Esophagus muscularis mucosa (tissue), 4 donors: ENCODE measurements around the gene GNL1.

Experiments used
- EP300 ChIP-seq: sonication (generic); formaldehyde crosslinking; IDR thresholded peaks from one replicate; pipeline ENCODE4 v1.6.1; 2017; ENCODE audit warnings: antibody characterized with exemption
- POLR2A ChIP-seq: fragments of 450-650 bp; IDR thresholded peaks from one replicate; pipeline ENCODE4 v1.6.1; 2017; ENCODE audit warnings: antibody characterized with exemption, moderate library complexity, mild to moderate bottlenecking, low read depth
- POLR2AphosphoS5 ChIP-seq, 2 donors: sonication (generic); formaldehyde crosslinking; IDR thresholded peaks; one replicate each; pipeline ENCODE4 v1.6.1; 2017; ENCODE audit warnings: antibody characterized with exemption in 2 of 2
- TF ChIP-seq, protein P1 (sequence below), 3 experiments: fragments of 200-600 bp in 2 of 3; fragments of 450-650 bp in 1 of 3; sonication (generic) in 2 of 3; IDR thresholded peaks; one replicate each; pipeline ENCODE4 v1.5.1; 2017 to 2019; ENCODE audit warnings: antibody characterized with exemption in 3 of 3, mild to moderate bottlenecking in 2 of 3, moderate library complexity in 1 of 3

DNA sequence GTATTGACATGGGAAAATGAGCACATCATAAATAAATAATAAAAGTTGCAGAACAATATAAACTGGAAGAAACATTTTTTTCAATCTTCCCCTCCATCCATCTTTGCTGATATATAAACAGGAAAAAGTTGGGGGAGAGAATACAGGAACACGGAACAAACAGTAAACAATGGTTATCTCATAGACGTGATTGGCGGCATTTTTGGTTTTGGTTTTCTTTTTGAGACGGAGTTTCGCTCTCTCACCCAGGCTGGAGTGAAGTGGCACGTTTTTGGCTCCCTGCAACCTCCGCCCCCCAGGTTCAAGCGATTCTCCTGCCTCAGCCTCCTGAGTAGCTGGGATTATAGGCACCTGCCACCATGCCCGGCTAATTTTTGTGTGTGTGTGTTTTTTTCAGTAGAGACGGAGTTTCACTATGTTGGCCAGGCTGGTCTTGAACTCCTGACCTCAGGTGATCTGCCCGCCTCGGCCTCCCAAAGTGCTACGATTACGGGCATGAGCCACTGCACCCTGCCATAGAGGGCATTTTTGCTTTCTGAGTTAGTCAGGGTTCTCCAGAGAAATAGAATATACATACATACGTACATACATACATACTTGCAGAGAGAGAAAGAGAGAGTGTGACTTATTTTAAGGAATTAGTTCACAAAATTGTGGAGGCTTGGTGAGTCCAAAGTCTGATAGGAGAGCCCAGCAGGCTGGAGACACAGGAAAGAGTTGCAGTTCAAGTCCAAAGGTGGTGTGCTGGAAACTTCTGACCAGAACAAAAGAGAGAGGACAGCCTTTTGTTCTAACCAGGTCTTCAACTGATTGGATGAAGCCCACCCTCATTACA lies 22.6 kb downstream of the GNL1 start:
- TF ChIP-seq POLR2A (no peak), EP300 (no peak), POLR2AphosphoS5 (IDR thresholded peaks at IDR 0.05) (no peak)
- TF ChIP-seq, protein P1, sequence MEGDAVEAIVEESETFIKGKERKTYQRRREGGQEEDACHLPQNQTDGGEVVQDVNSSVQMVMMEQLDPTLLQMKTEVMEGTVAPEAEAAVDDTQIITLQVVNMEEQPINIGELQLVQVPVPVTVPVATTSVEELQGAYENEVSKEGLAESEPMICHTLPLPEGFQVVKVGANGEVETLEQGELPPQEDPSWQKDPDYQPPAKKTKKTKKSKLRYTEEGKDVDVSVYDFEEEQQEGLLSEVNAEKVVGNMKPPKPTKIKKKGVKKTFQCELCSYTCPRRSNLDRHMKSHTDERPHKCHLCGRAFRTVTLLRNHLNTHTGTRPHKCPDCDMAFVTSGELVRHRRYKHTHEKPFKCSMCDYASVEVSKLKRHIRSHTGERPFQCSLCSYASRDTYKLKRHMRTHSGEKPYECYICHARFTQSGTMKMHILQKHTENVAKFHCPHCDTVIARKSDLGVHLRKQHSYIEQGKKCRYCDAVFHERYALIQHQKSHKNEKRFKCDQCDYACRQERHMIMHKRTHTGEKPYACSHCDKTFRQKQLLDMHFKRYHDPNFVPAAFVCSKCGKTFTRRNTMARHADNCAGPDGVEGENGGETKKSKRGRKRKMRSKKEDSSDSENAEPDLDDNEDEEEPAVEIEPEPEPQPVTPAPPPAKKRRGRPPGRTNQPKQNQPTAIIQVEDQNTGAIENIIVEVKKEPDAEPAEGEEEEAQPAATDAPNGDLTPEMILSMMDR (IDR thresholded peaks at IDR 0.05) = no peak
